ENCODE measurements around the gene MVP. TPM values are rescaled to one million over a fixed set of nuclear protein-coding genes. Genes with fewer than 3 reads are reported as not detected.
"Not testable (repeated sequence)": the region's sequence is repeated elsewhere in the genome, so short reads cannot be mapped to it uniquely, and the experiment has no call there.

MVP gene
- total RNA-seq, 4 donors from 2014 or later, result 40.3 to 77.5 (median 47.6) TPM

GRCh38 chr16:29863669-29863984 lies 43.4 kb downstream of the MVP start:
- in situ Hi-C loops (cut with MboI; ENCODE audit: low sequenced_read_pairs in 4 of 4), result no loop called here
- Histone ChIP-seq H3K36me3 (peaks cover 0 to 28% of the 10 kb centered on the region in 2 donors), H3K27me3 (no peaks in the 10 kb centered on the region), H3K4me1 (peaks cover 18 to 20% of the 10 kb centered on the region in 2 donors), H3K4me3 (peak overlapping the region; percentile 40 to 81 (median 79)), H3K9me3 (no peaks in the 10 kb centered on the region), H3K27ac (peak overlapping the region; percentile 87 to 96 (median 93))
- intact Hi-C loops (cut with DNase I; ENCODE audit: low total_unique reads), result loop anchor here (1.0 to 10.0 kb wide), 6 partner anchors 37 to 161 kb away; partner anchors contain the start of genes ASPHD1, C16orf92, HIRIP3 and KCTD13
- no peak for DNase-seq
- TF ChIP-seq POLR2A (IDR thresholded peaks at IDR 0.05), result no peak
- no peak for TF ChIP-seq CTCF (IDR thresholded peaks at IDR 0.05 in 4 of 5, conservative IDR thresholded peaks at IDR 0.05 in 1 of 5)
- no peak for ATAC-seq

- H3K36me3 ChIP-seq, result peaks cover 0 to 22% of the 10 kb centered on the region in 2 donors
- peaks cover 18 to 20% of the 10 kb centered on the region in 2 donors for H3K4me1 ChIP-seq
- H3K4me3 ChIP-seq, result no peak overlapping the region
- H3K27me3 ChIP-seq, result no peaks in the 10 kb centered on the region
- no peak overlapping the region for H3K27ac ChIP-seq
- in situ Hi-C loops (cut with MboI; ENCODE audit: low sequenced_read_pairs in 4 of 4) (no loop called here), intact Hi-C loops (cut with DNase I; ENCODE audit: low total_unique reads) (loop anchor here (10.0 kb wide), 1 partner anchor 161 kb away; the partner anchor contains the start of gene C16orf92)
- H3K9me3 ChIP-seq, result no peaks in the 10 kb centered on the region
- ATAC-seq (no peak), DNase-seq (no peak)
- TF ChIP-seq CTCF (IDR thresholded peaks at IDR 0.05 in 4 of 5, conservative IDR thresholded peaks at IDR 0.05 in 1 of 5) (no peak), POLR2A (IDR thresholded peaks at IDR 0.05) (no peak)
Measured at GRCh38 chr16:29864205-29864604, 43.9 kb downstream of the MVP start.

- intact Hi-C loops (cut with DNase I; ENCODE audit: low total_unique reads) (loop anchor here (10.0 kb wide), 1 partner anchor 156 kb away; the partner anchor contains the start of gene C16orf92), in situ Hi-C loops (cut with MboI; ENCODE audit: low sequenced_read_pairs in 4 of 4) (no loop called here)
- ATAC-seq, result no peak
Measured at GRCh38 chr16:29868396-29869009, 48.2 kb downstream of the MVP start.

GRCh38 chr16:29869067-29869466 lies 48.8 kb downstream of the MVP start:
- H3K4me3 ChIP-seq; in situ Hi-C loops (cut with MboI; ENCODE audit: low sequenced_read_pairs in 4 of 4); ATAC-seq; H3K36me3 ChIP-seq; H3K27me3 ChIP-seq; H3K27ac ChIP-seq; H3K9me3 ChIP-seq; DNase-seq; H3K4me1 ChIP-seq: not testable (repeated sequence)
- intact Hi-C loops (cut with DNase I; ENCODE audit: low total_unique reads), result loop anchor here (10.0 kb wide), 1 partner anchor 156 kb away; the partner anchor contains the start of gene C16orf92

More at GRCh38 chr16:29868396-29869009, 48.2 kb downstream of the MVP start:
- no peak for DNase-seq
- Histone ChIP-seq H3K27me3 (no peaks in the 10 kb centered on the region), H3K36me3 (no peaks in the 10 kb centered on the region), H3K4me1 (peaks cover 4% of the 10 kb centered on the region in 2 donors), H3K9me3 (no peaks in the 10 kb centered on the region), H3K4me3 (no peak overlapping the region), H3K27ac (no peak overlapping the region)
- TF ChIP-seq POLR2A (IDR thresholded peaks at IDR 0.05) (no peak), CTCF (IDR thresholded peaks at IDR 0.05 in 4 of 5, conservative IDR thresholded peaks at IDR 0.05 in 1 of 5) (no peak)

GRCh38 chr16:29871822-29872546 lies 51.7 kb downstream of the MVP start:
- Histone ChIP-seq H3K9me3 (no peaks in the 10 kb centered on the region), H3K4me1 (no peaks in the 10 kb centered on the region), H3K4me3 (no peak overlapping the region), H3K27ac (no peak overlapping the region), H3K36me3 (no peaks in the 10 kb centered on the region), H3K27me3 (peaks cover 12 to 17% (median 17%) of the 10 kb centered on the region in 3 donors)
- no peak for TF ChIP-seq CTCF (IDR thresholded peaks at IDR 0.05 in 4 of 5, conservative IDR thresholded peaks at IDR 0.05 in 1 of 5)
- TF ChIP-seq POLR2A (IDR thresholded peaks at IDR 0.05), result no peak
- DNase-seq, result no peak
- intact Hi-C loops (cut with DNase I; ENCODE audit: low total_unique reads), result no loop called here
- in situ Hi-C loops (cut with MboI; ENCODE audit: low sequenced_read_pairs in 4 of 4), result no loop called here
- no peak for ATAC-seq
